H1 (cell line): Measurements from ENCODE around the gene DHCR7. TPM values are rescaled to one million over a fixed set of nuclear protein-coding genes. Genes with fewer than 3 reads are reported as not detected.

ENCODE experiments used
- CTCF ChIA-PET: fragments of 300-600 bp; sonication (Branson Sonifier 250); formaldehyde crosslinking; loops from one replicate; lab custom pipeline; 2021; ENCODE audit not compliant: partially characterized antibody; lab: Charles Lee
- POLR2A ChIA-PET: fragments of 300-600 bp; sonication (Branson Sonifier 250); formaldehyde crosslinking; loops from one replicate; lab custom pipeline; 2021; ENCODE audit warnings: inconsistent platforms; ENCODE audit not compliant: partially characterized antibody; lab: Charles Lee
- DNase-seq, 2 experiments: peaks; one replicate each; pipeline versions ENCODE4 v3.0.0 to v3.0.0-alpha.2; 2010 to 2022; ENCODE audit warnings: low spot score in 2 of 2, low read depth in 1 of 2, mixed read lengths in 1 of 2
- FAIRE-seq: peaks from 2 replicates; lab custom pipeline; 2011; peaks lifted over from hg19 to GRCh38; lab: Jason Lieb, UNC
- H2AFZ ChIP-seq: 2 replicates; pipeline ENCODE4 v1.8.1; 2012; ENCODE audit warnings: low read length, inconsistent platforms
- H2AK5ac ChIP-seq: 2 replicates; pipeline ENCODE4 v1.6.1; 2013; ENCODE audit warnings: low read depth, low read length
- H2BK120ac ChIP-seq: replicated peaks from 2 replicates; pipeline ENCODE3; 2013; ENCODE audit warnings: low read depth, low read length, inconsistent platforms
- H2BK12ac ChIP-seq: 2 replicates; pipeline ENCODE4 v1.6.1; 2013; ENCODE audit warnings: low read depth, low read length
- H2BK15ac ChIP-seq: 2 replicates; pipeline ENCODE4 v1.6.1; 2013; ENCODE audit warnings: low read length
- H2BK20ac ChIP-seq: 2 replicates; pipeline ENCODE4 v1.6.1; 2013; ENCODE audit warnings: low read length
- H2BK5ac ChIP-seq: 2 replicates; pipeline ENCODE4 v1.6.1; 2013; ENCODE audit warnings: low read depth, low read length
- H3K14ac ChIP-seq: 2 replicates; pipeline ENCODE4 v1.6.1; 2013; ENCODE audit warnings: inconsistent platforms; ENCODE audit not compliant: insufficient read length
- H3K18ac ChIP-seq: 2 replicates; pipeline ENCODE4 v1.6.1; 2013; ENCODE audit warnings: low read length; ENCODE audit errors: extremely low read depth
- H3K23ac ChIP-seq: 2 replicates; pipeline ENCODE4 v1.6.1; 2013; ENCODE audit warnings: inconsistent platforms; ENCODE audit not compliant: insufficient read length
- H3K23me2 ChIP-seq: 2 replicates; pipeline ENCODE4 v1.6.1; 2013; ENCODE audit warnings: low read depth, low read length
- H3K27ac ChIP-seq: 2 replicates; pipeline ENCODE4 v1.6.1; 2011; ENCODE audit warnings: low read depth, low read length, inconsistent platforms
- H3K27me3 ChIP-seq, 4 experiments: replicated peaks in 1 of 4; 1 replicate in 1 of 4; 2 replicates in 3 of 4; pipeline versions ENCODE4 v1.6.1 to v1.8.1; 2011 to 2013; ENCODE audit warnings: low read length in 3 of 4, mild to moderate bottlenecking in 3 of 4, inconsistent platforms in 2 of 4, mixed read lengths in 2 of 4, moderate library complexity in 1 of 4; ENCODE audit not compliant: control insufficient read depth in 3 of 4, insufficient read depth in 3 of 4; ENCODE audit errors: extremely low read depth in 1 of 4
- H3K36me3 ChIP-seq, 4 experiments: 2 replicates each; pipeline versions ENCODE4 v1.6.1 to v1.8.1; 2011 to 2013; ENCODE audit warnings: mild to moderate bottlenecking in 4 of 4, low read length in 3 of 4, moderate library complexity in 2 of 4, control low read depth in 1 of 4, inconsistent platforms in 1 of 4; ENCODE audit not compliant: insufficient read depth in 4 of 4, control insufficient read depth in 2 of 4
- H3K4ac ChIP-seq: replicated peaks from 2 replicates; pipeline ENCODE3; 2013; ENCODE audit warnings: low read length, low read depth, mixed read lengths, inconsistent platforms; ENCODE audit not compliant: insufficient read length
- H3K4me1 ChIP-seq, 4 experiments: replicated peaks in 1 of 4; 1 replicate in 1 of 4; 2 replicates in 3 of 4; pipeline versions ENCODE4 v1.6.1 to v1.8.1; 2011 to 2013; ENCODE audit warnings: low read length in 3 of 4, inconsistent platforms in 2 of 4, mixed read lengths in 1 of 4; ENCODE audit not compliant: insufficient read depth in 4 of 4, control insufficient read depth in 3 of 4
- H3K4me2 ChIP-seq, 2 experiments: 2 replicates each; pipeline versions ENCODE4 v1.6.1 to v1.8.1; 2011 to 2013; ENCODE audit warnings: low read depth in 2 of 2, low read length in 2 of 2, control low read depth in 1 of 2, inconsistent platforms in 1 of 2, mild to moderate bottlenecking in 1 of 2; ENCODE audit not compliant: insufficient read depth in 1 of 2
- H3K4me3 ChIP-seq, 4 experiments: fragments of 200-600, 300-600 bp in 1 of 4; sonication (generic), shearing (Covaris generic), sonication (Bioruptor Twin) in 1 of 4; 2 replicates each; pipeline versions ENCODE4 v1.5.1 to v1.8.1; 2011 to 2016; ENCODE audit warnings: low read length in 4 of 4, low read depth in 3 of 4, control low read depth in 2 of 4, inconsistent platforms in 2 of 4, mild to moderate bottlenecking in 2 of 4, mixed read lengths in 1 of 4, moderate library complexity in 1 of 4; ENCODE audit not compliant: insufficient read depth in 2 of 4; ENCODE audit errors: extremely low read depth in 1 of 4
- H3K56ac ChIP-seq: replicated peaks from 2 replicates; pipeline ENCODE3; 2013; ENCODE audit warnings: low read depth, mild to moderate bottlenecking, mixed read lengths, low read length, inconsistent platforms; ENCODE audit not compliant: insufficient read length
- H3K79me1 ChIP-seq: 2 replicates; pipeline ENCODE4 v1.6.1; 2013; ENCODE audit warnings: low read depth, low read length, control low read depth
- H3K79me2 ChIP-seq, 2 experiments: 2 replicates each; pipeline versions ENCODE4 v1.6.1 to v1.8.1; 2012 to 2013; ENCODE audit warnings: low read length in 2 of 2, mild to moderate bottlenecking in 2 of 2, inconsistent platforms in 1 of 2; ENCODE audit not compliant: insufficient read depth in 2 of 2, control insufficient read depth in 1 of 2
- H3K9ac ChIP-seq, 4 experiments: replicated peaks in 1 of 4; 1 replicate in 1 of 4; 2 replicates in 3 of 4; pipeline versions ENCODE4 v1.6.1 to v1.8.1; 2011 to 2013; ENCODE audit warnings: low read depth in 3 of 4, low read length in 3 of 4, control low read depth in 2 of 4, mild to moderate bottlenecking in 2 of 4, moderate library complexity in 2 of 4, inconsistent platforms in 1 of 4; ENCODE audit errors: extremely low read depth in 1 of 4
- H3K9me3 ChIP-seq, 2 experiments: 2 replicates each; pipeline versions ENCODE4 v1.6.1 to v1.8.1; 2012 to 2013; ENCODE audit warnings: mild to moderate bottlenecking in 2 of 2, moderate library complexity in 2 of 2, control low read depth in 1 of 2, inconsistent platforms in 1 of 2, low read depth in 1 of 2, low read length in 1 of 2, mixed read lengths in 1 of 2; ENCODE audit not compliant: insufficient read depth in 2 of 2
- H4K20me1 ChIP-seq, 2 experiments: replicated peaks in 1 of 2; 2 replicates each; pipeline versions ENCODE3 to v1.8.1; 2011 to 2013; ENCODE audit warnings: inconsistent platforms in 2 of 2, low read length in 2 of 2, mild to moderate bottlenecking in 1 of 2; ENCODE audit not compliant: insufficient read depth in 2 of 2, control insufficient read depth in 1 of 2
- H4K5ac ChIP-seq: 2 replicates; pipeline ENCODE4 v1.6.1; 2013; ENCODE audit warnings: low read length, low read depth, mixed read lengths, inconsistent platforms; ENCODE audit not compliant: insufficient read length
- H4K8ac ChIP-seq: 2 replicates; pipeline ENCODE4 v1.8.0; 2013; ENCODE audit warnings: mild to moderate bottlenecking, moderate library complexity, low read length, inconsistent platforms; ENCODE audit not compliant: insufficient read depth; ENCODE audit errors: extremely low read depth
- H4K91ac ChIP-seq: replicated peaks from 2 replicates; pipeline ENCODE3; 2013; ENCODE audit warnings: low read length, mixed read lengths, inconsistent platforms; ENCODE audit not compliant: insufficient read length
- BACH1 ChIP-seq: IDR thresholded peaks from 2 replicates; pipeline ENCODE4 v1.6.1; 2012; ENCODE audit warnings: low read length, improper control_type of control experiment
- CBX5 ChIP-seq: fragments of 300-800, 300-1000 bp; sonication (generic); IDR thresholded peaks from 2 replicates; pipeline ENCODE4 v1.7.1; 2016; ENCODE audit warnings: antibody characterized with exemption, low read length, low read depth
- CHD2 ChIP-seq: IDR thresholded peaks from 2 replicates; pipeline ENCODE4 v1.6.1; 2012; ENCODE audit warnings: low read length, improper control_type of control experiment
- HDAC2 ChIP-seq, 2 experiments: fragments of 300-600 bp in 1 of 2; sonication (generic) in 1 of 2; IDR thresholded peaks; 2 replicates each; pipeline ENCODE4 v1.6.1; 2011 to 2012; ENCODE audit warnings: low read depth in 2 of 2, low read length in 2 of 2, mild to moderate bottlenecking in 2 of 2, moderate library complexity in 2 of 2, borderline replicate concordance in 1 of 2, inconsistent platforms in 1 of 2
- KDM5A ChIP-seq: fragments of 200-600 bp; IDR thresholded peaks from 2 replicates; pipeline ENCODE4 v1.7.1; 2012; ENCODE audit warnings: mild to moderate bottlenecking, low read length, inconsistent platforms, mixed read lengths
- POLR2AphosphoS5 ChIP-seq: IDR thresholded peaks from 2 replicates; pipeline ENCODE4 v1.6.1; 2011; ENCODE audit warnings: low read depth, low read length
- POU5F1 ChIP-seq: IDR thresholded peaks from 2 replicates; pipeline ENCODE4 v1.6.1; 2011; ENCODE audit warnings: low read depth, mild to moderate bottlenecking, low read length, moderate library complexity
- RAD21 ChIP-seq, 2 experiments: IDR thresholded peaks in 1 of 2; conservative IDR thresholded peaks in 1 of 2; 2 replicates each; pipeline ENCODE4 v1.6.1; 2011; ENCODE audit warnings: low read depth in 2 of 2, low read length in 2 of 2, improper control_type of control experiment in 1 of 2, inconsistent platforms in 1 of 2, mild to moderate bottlenecking in 1 of 2, moderate library complexity in 1 of 2
- SIN3A ChIP-seq, 2 experiments: IDR thresholded peaks in 1 of 2; conservative IDR thresholded peaks in 1 of 2; 2 replicates each; pipeline ENCODE4 v1.6.1; 2011 to 2012; ENCODE audit warnings: low read length in 2 of 2, improper control_type of control experiment in 1 of 2, low read depth in 1 of 2, mild to moderate bottlenecking in 1 of 2
- SIX5 ChIP-seq: IDR thresholded peaks from 2 replicates; pipeline ENCODE4 v1.6.1; 2011; ENCODE audit warnings: mild to moderate bottlenecking, low read depth, low read length
- SP4 ChIP-seq: IDR thresholded peaks from 2 replicates; pipeline ENCODE4 v1.6.1; 2012; ENCODE audit warnings: low read length, inconsistent platforms
- TAF1 ChIP-seq: IDR thresholded peaks from 2 replicates; pipeline ENCODE4 v1.6.1; 2011; ENCODE audit warnings: mild to moderate bottlenecking, low read depth, low read length
- TEAD4 ChIP-seq: IDR thresholded peaks from 2 replicates; pipeline ENCODE4 v1.6.1; 2012; ENCODE audit warnings: low read depth, low read length, inconsistent platforms, mixed read lengths
- WGBS, 2 experiments: shearing (Covaris generic) in 1 of 2; methylation state at CpG; one replicate each; pipeline versions ENCODE4 v1.1.6 to v1.1.7; 2013 to 2015; ENCODE audit warnings: low lambda C conversion rate in 2 of 2, mixed read lengths in 2 of 2, inconsistent platforms in 1 of 2, low coverage in 1 of 2, missing lambda C conversion rate in 1 of 2; ENCODE audit not compliant: insufficient replicate concordance in 2 of 2, insufficient coverage in 1 of 2, insufficient read length in 1 of 2; ENCODE audit errors: extremely low coverage in 1 of 2, missing lambda C conversion rate in 1 of 2; 5-methylcytosine and 5-hydroxymethylcytosine counted together
- polyA plus RNA-seq, 7 experiments: library from polyadenylated mRNA; depleted of rRNA in 3 of 7; stranded (reverse) in 5 of 7; unstranded in 2 of 7; fragments of >200 nt in 5 of 7; fragments of 200-250 nt in 2 of 7; gene quantifications; 1 replicate in 5 of 7; 2 replicates in 1 of 7; 4 replicates in 1 of 7; pipeline versions ENCODE4 v1.2.1 to v1.2.3, GENCODE V29; 2011 to 2013; ENCODE audit warnings: missing spikeins in 2 of 7, mixed read lengths in 2 of 7
- total RNA-seq: library from RNA; stranded (reverse); fragmentation: NEBNext Ultra II Directional; extraction: Animal tissue kit (Norgen Biotek cat#: 25700); gene quantifications from 2 replicates; pipeline ENCODE4 v1.2.1, GENCODE V29; 2021

DHCR7 gene
- total and polyA plus RNA-seq, 2 of the 8 experiments (the other 6 are each of a cell fraction or from before 2014, with no cell fraction given): 144 to 157 TPM

DNA sequence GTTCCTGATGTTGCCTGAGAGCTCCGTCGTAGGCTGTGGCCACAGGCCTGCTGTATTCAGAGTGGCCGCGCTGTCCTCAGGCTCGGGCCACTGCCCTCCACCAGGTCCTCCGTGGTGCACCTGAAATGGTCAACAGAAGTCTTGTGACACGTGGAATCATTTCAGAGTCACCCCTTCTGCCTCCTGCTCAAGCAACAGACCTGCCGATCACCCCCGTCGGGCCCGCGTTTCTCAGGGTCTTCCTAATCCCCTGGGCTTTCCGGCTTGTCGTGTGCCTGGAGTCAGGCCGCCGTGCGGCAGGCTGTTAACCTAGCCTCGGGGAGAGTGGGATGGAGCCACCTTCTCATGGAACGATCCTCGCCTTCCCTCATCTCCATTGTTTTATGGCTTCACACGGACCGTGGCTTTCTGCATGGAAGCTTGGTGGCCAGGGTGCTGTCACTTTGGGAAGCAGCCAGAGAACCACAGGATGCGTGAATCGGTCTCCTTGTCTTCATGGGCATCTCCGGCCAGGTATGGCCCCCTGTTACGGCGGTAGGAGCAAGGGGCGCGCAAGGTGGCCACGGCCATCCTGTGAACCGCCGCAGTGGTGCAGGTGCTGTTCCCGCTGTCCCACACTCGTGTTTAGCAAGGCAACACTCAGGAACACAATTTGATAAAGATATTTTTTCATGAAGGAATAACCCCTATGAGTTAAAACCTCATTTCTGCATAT lies 28.9 kb upstream of the DHCR7 start:
- H4K20me1 ChIP-seq: peaks cover 6 to 15% of the 10 kb centered on the region in 2 experiments
- no peak for DNase-seq
- FAIRE-seq: no peak
- 87% methylated on average over 33 of the region's 34 CpGs; no CpG with 5 or more reads in 1 of the 2 experiments for WGBS, 2 experiments
- no peak overlapping the region for H2AFZ ChIP-seq
- H3K18ac ChIP-seq: no peak overlapping the region
- no peaks in the 10 kb centered on the region for H3K79me2 ChIP-seq
- ChIA-PET POLR2A (interaction anchor here (1.0 to 1.5 kb wide), 2 partner anchors 14 to 29 kb away, joined by 4 to 5 read pairs; partner anchors contain the start of gene DHCR7), CTCF (interaction anchor here (0.8 to 1.4 kb wide), 3 partner anchors 38 to 105 kb away, joined by 3 read pairs; no protein-coding TSS in a partner anchor)
- no peaks in the 10 kb centered on the region for H3K27me3 ChIP-seq
- H3K27ac ChIP-seq: no peak overlapping the region
- H2AK5ac ChIP-seq: no peak overlapping the region
- no peak overlapping the region for H3K56ac ChIP-seq
- peaks cover 3 to 22% (median 14%) of the 10 kb centered on the region in 4 experiments for H3K36me3 ChIP-seq
- H2BK12ac ChIP-seq: no peak overlapping the region
- peak overlapping the region; percentile 27 for H4K91ac ChIP-seq
- no peak overlapping the region for H4K8ac ChIP-seq
- H2BK5ac ChIP-seq: no peak overlapping the region; the same call in 1 of the 2 replicates
- H3K23me2 ChIP-seq: no peaks in the 10 kb centered on the region
- no peaks in the 10 kb centered on the region for H3K79me1 ChIP-seq
- no peak overlapping the region for H3K14ac ChIP-seq
- no peak overlapping the region for H3K9ac ChIP-seq
- H3K4me1 ChIP-seq: peaks cover 0 to 9% (median 4%) of the 10 kb centered on the region in 4 experiments; a peak in 6 of 7 replicates
- no peak overlapping the region for H2BK15ac ChIP-seq
- no peak overlapping the region for H3K4me3 ChIP-seq
- H2BK120ac ChIP-seq: no peak overlapping the region
- no peak overlapping the region for H3K4ac ChIP-seq
- H4K5ac ChIP-seq: no peak overlapping the region
- H3K9me3 ChIP-seq: no peaks in the 10 kb centered on the region
- H3K23ac ChIP-seq: no peak overlapping the region
- no peak overlapping the region; a peak in 1 of 4 replicates for H3K4me2 ChIP-seq
- no peak overlapping the region for H2BK20ac ChIP-seq
- TF ChIP-seq KDM5A: no peak
- TF ChIP-seq SIN3A (conservative IDR thresholded peaks at IDR 0.05 in 1 of 2, IDR thresholded peaks at IDR 0.05 in 1 of 2; ENCODE audit: low read depth in 1 of 2, low read length in 2 of 2): no peak
- no peak for TF ChIP-seq POLR2AphosphoS5
- TF ChIP-seq HDAC2 (IDR thresholded peaks at IDR 0.05; ENCODE audit: borderline replicate concordance in 1 of 2, low read depth in 2 of 2, low read length in 2 of 2): no peak
- no peak for TF ChIP-seq POU5F1
- no peak for TF ChIP-seq BACH1
- no peak for TF ChIP-seq CHD2
- no peak for TF ChIP-seq TAF1
- TF ChIP-seq CBX5: no peak
- TF ChIP-seq TEAD4: no peak
- TF ChIP-seq SP4: no peak
- no peak for TF ChIP-seq RAD21 (IDR thresholded peaks at IDR 0.05 in 1 of 2, conservative IDR thresholded peaks at IDR 0.05 in 1 of 2; ENCODE audit: low read depth in 2 of 2, low read length in 2 of 2)
- TF ChIP-seq SIX5: no peak
